ENCODE data around the gene ZNF747.
"Not testable (repeated sequence)": the region's sequence is repeated elsewhere in the genome, so short reads cannot be mapped to it uniquely, and the experiment has no call there.

ZNF747 gene

DNA sequence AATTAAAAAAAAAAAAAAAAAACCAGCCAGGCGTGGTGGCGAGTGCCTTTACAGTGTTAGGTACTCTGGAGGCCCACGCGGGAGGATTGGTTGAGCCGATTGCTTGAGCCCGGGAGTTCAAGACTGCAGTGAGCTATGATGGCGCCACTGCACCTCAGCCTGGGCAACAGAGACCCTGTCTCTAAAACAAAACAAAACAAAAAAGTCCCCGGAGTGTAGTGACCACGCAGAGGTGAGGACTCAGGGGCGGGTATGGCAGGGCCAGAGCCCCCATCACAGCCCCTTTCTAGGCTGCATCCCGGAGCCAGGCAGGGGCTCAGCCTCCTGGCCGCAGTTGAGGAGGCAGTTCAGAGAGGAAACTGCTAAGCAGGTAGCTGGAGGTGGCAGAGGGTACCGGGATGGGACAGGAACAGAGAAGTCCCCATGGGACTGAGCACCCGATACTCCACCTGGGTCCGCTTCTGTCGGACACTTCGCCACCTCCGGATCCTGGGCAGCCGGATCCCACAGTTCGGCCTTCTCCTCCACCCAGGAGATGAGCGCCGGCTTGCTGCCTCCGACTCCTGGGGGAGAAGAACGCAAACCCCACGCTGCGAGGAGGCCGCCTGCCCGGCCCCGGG, 800 bp downstream of the ZNF747 start:
- DNase-seq (ENCODE audit: low spot score), result peak; percentile 20

DNA sequence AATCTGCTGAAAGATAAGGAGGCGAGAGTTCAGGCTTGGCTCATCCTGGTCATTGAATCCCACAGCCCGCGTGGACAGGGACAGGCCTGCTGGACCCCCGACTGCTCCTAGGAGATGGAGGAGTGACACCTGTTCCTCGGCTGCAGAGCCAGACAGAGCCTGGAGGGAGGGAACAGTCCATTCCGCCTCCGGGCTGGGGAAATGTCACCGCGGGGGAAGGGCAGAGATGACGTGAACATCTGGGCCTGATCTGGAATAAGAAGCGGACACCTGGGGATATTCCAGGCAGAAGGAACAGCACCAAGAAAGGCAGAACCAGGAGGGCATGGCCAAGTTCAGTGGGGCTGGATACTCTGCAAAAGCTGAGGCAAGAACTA, 1.5 kb downstream of the ZNF747 start:
- no peak for DNase-seq (ENCODE audit: low spot score)

DNA sequence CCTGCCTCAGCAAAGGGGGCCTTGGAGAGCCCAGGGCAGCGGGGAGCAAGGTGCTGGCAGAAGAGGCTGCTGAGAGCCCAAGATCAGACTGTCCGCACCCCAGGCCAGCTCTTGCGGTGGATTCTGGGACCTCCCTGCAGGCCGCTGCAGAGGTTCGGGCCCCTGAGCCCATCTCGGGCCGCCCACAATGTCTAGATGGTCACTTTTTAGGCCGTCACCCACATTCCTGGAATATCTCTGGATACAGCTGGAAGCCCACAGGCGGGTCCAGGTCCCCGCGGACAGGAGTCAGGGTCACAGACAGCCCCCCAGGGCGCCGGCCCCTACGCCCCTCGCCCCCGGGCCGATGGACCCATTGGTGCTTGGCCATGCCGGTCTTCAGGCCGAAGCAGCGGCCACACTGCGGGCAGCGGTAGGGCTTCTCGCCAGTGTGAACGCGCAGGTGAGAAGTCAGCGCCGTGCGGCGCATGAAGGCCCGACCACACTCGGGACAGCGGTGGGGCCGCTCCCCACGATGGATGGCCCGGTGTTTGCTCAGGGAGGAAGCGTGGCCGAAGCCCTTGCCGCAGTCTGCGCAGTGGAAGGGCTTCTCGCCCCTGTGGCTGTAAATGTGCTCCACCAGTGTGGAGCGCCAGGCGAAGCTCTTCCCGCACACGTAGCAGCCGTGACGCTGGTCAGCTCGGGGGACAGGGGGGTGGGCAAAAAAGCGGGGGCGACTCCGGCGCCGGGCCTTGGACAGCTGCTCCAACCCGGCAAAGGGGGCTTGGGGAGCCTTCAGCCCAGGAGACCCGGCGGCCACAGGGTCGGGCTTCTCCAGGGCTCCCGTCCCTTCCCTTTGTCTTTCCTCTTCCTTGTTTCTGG, 2.1 kb downstream of the ZNF747 start:
- DNase-seq (ENCODE audit: low spot score), result no peak

DNA sequence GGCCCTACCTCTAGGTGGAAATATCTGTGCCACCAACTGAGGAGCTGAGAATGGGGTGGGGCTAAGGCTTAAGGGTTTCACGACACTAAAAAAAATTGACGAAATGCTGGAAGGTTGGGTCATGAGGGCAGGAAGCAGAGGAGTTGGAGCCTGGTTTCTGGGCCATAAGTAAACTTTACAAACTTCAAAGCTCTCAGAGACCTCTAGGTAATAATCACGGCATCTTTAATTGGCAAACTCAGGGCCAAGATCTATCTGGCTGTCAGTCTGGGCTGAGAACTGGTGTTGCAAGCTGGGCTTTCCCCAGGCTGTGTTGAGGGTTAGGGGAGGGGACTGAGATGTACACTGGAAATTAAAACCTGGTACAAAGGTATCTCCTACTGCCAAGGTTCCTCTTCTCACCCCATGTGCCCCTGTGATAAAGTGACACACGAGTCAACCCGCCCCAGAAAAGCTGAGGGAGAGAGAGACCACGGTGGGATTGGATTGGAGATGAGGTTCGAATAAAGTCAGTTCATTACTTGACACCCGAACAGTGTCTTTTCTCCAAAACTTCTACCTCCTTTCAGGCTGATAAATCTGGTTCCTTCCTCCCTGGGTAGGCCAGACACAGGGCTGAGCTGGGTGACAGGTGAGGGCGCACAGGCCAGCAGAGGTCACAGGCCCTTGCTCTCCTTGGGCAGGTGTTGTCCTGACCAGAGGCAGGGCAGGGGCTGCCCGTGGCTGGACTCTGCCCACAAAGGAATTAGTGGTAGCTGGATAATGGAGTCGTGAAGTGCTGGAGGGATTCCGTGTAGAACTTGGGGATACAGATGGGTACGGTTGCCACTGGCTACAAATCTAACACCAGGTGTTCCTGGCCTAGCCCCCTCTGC, 4.3 kb downstream of the ZNF747 start:
- no peak for DNase-seq (ENCODE audit: low spot score)

DNA sequence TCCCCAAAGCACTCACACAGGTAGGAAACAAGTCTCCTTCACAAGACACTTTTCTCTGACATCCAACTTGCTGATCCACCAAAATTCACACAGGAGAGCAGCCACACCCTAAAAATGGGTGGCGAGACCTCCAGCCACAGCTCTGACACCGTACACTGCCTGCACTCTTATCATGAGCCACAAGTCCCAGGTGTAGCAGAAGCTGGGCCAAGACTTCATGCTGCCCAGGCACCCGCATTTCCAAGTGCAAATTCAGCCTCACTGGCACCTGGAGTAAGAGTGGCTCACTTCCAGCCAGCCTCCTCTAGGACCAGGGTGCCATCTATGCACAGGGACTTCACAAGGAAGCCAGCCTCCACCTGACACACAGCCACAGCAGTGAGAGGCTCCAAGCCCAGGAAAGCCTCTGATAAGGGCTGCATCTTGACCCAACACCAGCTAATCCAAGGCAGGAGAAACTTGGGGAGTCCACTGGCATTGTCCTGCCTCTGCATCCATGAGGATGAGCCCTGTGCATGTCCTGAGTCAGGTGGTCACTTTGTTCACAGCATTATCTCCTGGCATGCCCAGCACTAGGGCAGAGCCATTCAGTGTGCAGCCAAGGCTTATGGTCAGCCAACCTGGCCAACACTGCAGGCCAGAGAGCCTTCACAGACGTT, 5.7 kb downstream of the ZNF747 start:
- DNase-seq (ENCODE audit: low spot score), result no peak

DNA sequence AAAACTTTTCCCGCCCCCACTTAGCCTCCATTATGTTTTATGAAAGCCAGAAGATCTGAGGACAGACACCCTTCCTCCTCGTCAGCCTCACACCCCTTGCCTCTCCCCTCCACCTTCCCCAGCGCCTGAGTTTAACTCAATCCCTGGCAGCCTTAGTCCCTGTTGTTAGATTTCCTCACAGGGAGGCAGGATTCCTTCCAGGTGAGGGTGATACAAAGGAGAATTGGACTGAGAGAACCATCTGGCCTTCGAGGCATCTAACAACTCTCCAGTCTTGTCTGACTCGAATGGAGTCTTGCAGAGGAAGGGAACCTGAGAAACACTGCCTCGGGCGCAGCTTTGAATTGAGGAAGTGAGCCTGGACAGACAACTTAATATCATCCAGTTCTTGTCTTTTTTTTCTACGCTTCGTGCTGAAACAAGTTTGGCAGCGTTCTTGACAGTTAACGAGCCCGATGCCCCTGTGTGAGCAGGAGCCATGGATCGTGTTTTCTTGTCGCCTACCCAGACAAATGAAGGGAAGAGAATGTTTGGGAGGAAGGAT, 7.0 kb downstream of the ZNF747 start:
- DNase-seq (ENCODE audit: low spot score), result peak; percentile 30

DNA sequence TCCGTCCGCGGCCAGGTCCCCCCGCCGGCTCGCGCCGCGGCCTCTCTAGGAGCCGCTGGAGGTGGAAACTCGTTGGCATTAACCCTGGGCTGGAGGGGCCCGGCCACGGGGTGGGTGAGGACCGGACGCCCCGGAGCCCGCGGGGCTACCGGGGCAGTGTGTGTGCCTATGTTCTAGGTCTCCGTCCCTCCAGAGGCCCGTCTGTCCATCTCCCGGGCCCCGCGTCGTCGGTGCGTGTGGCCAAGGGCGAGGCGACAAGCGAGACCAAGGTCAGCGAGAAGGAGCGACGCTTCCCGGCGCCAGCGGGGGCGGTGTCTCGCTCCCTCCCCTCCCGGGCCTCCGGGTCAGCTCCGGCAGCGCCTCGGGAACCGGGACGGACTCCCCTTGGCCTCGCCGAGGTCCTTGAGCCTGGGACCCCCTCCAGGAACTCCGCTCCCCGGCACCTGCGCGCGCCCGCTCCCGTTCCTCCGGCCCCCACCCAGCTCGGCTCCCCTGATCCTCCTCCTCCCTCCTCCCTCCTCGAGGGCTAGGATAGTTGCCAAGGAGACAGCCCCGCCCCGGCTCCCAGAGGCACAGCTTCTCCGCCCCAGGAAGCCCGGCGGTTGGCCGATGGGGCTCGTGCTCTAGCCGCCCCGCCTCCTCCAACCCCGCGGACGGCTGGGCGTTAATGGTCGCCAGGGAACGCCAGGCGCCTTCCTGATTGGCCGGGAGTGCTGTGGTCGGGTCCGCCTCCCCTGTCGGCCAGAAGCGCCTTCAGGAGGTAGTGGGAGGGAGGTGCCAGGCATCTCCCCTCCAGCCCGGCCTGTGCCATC, 7.6 kb downstream of the ZNF747 start:
- peak; percentile 98 for DNase-seq (ENCODE audit: low spot score)

DNA sequence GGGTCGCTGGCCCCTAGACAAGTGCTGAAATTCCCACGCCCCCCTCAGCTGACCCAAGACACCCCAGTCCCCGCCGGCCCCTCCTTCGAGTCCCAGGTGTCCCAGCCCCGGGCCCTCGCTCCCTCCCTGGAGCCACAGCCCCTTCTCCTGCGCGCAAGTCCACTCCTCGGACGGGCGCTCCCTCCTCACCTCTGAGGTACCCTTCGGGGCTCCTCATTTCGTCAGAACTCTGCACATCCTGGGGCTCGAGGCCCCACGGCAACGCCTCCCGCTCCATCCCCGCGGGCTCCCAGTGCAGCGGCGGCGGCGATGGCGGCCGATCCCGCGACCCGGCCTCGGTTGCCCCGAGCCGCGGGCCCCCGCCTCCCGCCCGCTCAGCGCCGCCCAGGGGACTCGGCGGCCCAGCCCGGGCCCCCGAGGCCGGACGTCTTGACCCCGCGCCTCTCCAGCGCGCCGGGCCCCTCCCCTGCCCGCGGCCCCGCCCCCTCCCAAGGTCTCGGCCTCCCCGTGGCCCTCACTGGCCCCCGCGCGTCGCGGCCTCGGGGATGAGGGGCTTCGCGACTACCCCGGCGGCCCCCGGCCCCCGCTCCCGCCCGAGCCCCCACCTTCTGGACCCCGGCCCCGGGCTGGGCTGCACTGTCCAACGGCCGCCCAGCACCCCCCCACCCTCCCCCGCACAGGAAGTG, 8.4 kb downstream of the ZNF747 start, which contains the start of gene ZNF768:
Gene ZNF768 (minus strand): TSS at position 430 of the 686 bp plus-strand sequence. CDS start 153 bp downstream, at position 277.
- peak; percentile 59 for DNase-seq (ENCODE audit: low spot score)

DNA sequence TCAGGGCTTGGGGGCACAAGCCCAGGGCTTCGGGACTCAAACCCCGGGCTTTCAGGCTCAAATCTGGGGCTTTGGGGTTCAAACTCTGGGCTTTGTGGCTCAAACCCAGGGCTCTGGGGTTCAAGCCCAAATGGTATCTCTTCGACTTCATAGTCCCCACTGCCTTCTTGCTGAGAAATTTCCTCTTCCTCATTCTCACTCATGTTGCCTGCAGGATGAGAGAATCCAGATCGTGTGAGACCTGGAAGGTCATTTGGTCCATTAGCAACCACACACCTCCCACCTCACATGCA, 8.9 kb downstream of the ZNF747 start:
- DNase-seq (ENCODE audit: low spot score), result no peak

DNA sequence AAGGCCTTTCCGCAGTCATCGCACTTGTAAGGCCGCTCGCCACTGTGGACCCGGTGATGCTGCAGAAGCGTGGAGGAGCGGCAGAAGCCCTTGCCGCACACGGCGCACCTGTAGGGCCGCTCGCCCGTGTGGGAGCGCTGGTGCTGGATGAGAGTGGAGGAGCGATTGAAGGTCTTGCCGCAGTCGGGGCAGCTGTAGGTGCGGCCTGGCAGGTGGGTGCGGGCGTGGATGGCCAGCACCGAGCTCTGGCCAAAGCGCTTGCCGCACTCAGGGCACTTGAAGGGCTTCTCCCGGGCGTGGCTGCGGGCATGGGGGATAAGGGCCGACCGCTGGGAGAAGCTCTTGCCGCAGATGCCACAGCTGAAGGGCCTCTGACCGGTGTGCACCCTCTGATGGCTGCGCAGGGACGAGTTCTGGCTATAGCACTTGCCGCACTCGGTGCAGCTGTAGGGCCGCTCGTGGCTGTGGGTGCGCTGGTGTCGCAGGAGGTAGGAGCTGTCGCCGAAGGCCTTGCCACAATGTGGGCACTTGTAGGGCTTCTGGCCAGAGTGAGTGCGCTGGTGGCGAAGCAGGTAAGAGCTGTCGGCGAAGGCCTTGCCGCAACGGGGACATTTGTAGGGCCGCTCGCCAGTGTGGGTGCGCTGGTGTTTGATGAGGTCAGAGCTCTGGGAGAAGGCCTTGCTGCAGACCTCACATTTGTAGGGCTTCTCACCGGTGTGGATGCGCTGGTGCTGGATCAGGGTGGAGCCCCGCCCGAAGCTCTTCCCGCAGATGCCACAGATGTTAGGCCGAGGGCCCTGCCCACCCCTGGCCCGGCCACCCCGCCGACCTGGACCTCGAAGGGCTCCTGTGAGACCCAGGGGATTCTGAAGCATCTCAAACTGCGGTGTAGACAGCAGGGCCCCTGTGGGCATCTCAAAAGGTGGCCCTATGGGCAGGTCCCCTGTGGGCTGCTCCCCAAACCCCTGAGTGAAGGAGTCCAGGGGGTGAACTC, 9.8 kb downstream of the ZNF747 start:
- DNase-seq (ENCODE audit: low spot score), result no peak

DNA sequence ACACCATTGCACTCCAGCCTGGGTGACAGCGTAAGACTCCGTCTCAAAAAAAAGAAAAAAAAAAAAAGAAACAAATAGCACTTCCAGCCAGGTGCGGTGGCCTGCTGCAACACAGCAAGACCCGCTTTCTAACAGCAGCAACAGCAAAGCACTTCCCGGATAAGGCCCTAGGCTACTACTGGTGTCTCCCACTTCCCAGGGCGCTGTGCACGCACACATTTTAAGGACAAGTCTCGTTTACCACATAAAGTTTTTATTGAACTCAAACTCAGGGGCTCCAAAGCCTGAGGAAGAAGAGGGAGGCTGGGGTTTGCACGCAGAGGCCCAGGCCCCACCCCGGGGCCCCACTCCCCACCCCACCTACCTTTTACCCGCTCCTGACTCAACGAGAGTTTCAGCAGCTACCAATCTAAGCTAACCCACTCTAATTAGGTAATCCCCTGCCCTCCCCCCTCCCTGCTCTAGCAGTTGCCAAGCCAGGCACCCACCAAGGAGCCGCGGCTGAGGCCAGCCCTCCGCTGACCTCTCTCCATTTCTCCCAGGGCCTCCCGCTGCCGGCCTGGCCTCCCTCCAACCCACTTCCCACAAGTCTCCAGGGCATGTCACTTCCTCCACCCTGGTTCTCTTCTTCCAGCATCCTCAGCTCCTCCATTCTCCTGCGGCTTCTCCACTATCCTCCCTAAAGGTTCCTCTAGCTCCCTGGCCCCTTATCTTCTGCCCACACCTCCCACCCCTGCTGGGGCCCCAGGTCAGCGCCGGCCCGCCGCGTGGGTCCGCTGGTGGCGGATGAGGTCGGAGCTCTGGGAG, 10.7 kb downstream of the ZNF747 start:
- no peak for DNase-seq (ENCODE audit: low spot score)

DNA sequence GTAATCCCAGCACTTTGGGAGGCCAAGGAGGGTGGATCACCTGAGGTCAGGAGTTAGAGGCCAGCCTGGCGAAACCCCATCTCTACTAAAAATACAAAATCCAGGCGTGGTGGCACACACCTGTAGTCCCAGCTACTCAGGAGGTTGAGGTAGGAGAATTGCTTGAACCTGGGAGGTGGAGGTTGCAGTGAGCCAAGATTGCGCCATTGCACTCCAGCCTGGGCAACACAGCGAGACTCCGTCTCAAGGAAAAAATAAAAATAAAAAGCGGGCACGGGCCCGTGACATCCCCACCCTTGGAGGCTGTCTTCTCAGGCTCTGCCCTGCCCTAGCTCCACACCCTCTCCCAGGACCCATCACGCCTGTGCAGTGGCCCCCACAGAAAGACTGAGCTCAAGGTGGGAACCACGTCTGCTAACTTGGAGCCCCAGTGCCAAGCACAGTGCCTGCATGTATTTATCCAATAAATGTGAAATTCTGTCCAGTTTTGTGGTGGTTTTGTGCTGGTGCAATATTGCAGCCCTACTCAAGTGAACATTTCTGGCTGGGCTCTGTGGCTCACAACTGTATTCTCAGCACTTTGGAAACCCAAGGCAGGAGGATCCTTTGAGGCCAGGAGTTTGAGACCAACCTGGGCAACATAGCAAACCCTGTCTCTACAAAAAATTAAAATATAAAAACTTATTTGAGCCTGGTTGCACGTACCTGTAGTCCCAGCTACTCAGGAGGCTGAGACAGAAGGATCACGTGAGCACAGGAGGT, 11.8 kb downstream of the ZNF747 start:
- not testable (repeated sequence) for DNase-seq (ENCODE audit: low spot score)

DNA sequence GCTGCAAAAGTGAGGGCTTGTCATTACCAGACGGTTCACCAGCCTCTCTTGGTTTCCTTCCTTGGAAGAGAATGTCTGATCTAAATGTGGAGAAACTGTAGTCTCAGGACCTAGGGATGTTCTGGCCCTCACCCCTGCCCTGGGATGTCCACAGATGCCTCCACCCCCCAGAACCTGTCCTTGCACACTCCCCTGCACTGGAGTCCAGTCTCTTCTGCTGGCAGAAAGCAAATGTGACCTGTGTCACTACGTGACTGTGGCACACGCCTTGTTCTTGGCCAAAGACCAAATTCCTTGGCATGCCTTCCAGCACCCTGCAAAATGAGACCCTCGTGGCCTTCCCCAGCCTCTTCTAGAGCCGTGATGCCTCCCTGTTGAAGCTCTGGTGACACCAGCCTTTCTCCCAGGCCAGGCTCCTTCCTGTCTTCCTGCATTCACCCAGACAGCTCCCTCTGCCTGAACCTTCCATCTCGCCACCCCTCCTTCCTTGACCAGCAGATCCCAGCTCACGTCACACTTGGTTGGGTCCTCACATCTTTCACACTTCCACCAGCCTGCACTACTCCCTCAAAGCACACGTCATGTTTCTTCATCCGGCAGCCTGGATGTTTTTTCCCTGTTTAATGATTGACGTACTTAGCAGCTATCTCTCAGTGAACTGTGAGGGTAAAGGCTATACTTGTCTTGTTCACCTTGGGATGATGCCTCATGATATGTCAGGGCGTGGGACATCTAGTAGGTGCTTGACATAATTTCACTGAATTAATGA, 12.6 kb downstream of the ZNF747 start:
- DNase-seq (ENCODE audit: low spot score), result peak; percentile 92

DNA sequence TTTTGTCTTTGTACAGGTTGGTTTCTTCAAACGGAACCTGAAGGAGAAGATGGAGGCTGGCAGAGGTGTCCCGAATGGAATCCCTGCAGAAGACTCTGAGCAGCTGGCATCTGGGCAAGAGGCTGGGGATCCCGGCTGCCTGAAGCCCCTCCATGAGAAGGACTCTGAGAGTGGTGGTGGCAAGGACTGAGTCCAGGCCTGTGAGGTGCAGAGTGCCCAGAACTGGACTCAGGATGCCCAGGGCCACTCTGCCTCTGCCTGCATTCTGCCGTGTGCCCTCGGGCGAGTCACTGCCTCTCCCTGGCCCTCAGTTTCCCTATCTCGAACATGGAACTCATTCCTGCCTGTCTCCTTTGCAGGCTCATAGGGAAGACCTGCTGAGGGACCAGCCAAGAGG, 13.2 kb downstream of the ZNF747 start:
- no peak for DNase-seq (ENCODE audit: low spot score)

DNA sequence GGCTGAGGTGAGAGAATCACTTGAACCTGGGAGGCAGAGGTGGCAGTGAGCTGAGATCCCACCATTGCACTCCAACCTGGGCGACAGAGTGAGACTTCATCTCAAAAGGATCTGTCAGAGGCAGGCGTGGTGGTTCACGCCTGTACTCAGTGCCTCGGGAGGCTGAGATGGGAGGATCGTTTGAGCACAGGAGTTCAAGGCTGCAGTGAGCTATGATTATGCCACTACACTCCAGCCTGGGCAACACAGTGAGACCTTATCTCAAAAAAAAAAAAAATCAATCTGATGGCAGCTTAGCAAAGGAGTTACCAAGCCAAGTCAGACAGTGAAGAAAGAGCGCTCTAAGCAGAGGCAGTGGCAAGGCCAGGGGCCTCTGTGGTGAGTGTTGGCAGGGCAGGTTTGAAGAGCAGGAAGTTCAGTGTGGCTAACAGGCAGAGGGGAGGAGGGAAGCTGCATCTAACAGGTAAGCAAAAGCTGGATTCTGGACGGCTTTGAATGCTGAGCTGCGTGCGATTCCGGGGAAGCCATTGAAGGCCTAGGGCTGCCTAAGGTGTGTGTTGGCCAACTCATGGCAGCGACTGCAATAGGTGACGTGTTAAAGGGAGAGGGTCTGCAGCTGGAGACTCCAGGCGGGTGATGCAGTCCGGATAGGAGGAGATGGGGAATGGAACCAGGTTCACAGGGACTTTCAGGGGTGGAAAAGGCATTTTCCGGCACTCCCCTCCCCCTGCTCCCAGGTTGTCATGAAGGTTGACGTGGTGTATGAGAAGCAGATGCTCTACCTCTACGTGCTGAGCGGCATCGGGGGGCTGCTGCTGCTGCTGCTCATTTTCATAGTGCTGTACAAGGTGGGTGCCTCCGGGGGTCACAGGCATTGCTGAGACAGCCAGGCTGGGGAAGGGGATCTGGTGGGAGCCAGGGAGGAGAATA, 15.3 kb downstream of the ZNF747 start:
- DNase-seq (ENCODE audit: low spot score), result no peak

DNA sequence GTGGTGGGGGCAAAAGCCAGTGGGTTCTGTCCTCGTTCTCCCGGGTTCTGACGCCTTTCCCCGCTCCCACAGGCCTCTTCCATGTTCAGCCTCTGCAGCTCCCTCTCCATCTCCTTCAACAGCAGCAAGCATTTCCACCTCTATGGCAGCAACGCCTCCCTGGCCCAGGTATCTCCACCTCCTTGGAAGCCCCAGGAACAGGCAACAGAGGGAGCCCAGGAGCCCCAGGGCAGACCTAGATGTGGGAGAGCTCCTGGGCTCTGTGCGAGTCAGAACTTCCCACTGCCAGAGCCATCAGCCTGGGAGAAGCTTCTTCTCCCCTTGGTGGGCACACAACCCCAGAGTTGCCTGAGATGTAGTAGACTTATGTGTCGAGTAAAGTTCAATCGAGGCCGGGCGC, 16.1 kb downstream of the ZNF747 start:
- DNase-seq (ENCODE audit: low spot score), result no peak

Data from kidney tubule cell (primary cell).